Neural progenitor cell (in vitro differentiated cells): Measurements from ENCODE around the gene SAMD8.

Experiments
- EZH2 ChIP-seq: fragments of 200-600 bp; sonication (generic); IDR thresholded peaks from 2 replicates; pipeline ENCODE4 v1.6.1; 2017; ENCODE audit warnings: antibody characterized with exemption, mild to moderate bottlenecking, moderate library complexity
- EZH2phosphoT487 ChIP-seq: fragments of 200-600 bp; sonication (generic); IDR thresholded peaks from 2 replicates; pipeline ENCODE4 v1.6.1; 2017; ENCODE audit warnings: antibody characterized with exemption
- TF ChIP-seq, protein P1 (sequence below): fragments of 200-600 bp; sonication (generic); IDR thresholded peaks from 2 replicates; pipeline ENCODE4 v1.5.1; 2017; ENCODE audit warnings: antibody characterized with exemption, mild to moderate bottlenecking

GRCh38 chr10:75099952-75100763, 11.3 kb upstream of the SAMD8 start:
- TF ChIP-seq, protein P1, sequence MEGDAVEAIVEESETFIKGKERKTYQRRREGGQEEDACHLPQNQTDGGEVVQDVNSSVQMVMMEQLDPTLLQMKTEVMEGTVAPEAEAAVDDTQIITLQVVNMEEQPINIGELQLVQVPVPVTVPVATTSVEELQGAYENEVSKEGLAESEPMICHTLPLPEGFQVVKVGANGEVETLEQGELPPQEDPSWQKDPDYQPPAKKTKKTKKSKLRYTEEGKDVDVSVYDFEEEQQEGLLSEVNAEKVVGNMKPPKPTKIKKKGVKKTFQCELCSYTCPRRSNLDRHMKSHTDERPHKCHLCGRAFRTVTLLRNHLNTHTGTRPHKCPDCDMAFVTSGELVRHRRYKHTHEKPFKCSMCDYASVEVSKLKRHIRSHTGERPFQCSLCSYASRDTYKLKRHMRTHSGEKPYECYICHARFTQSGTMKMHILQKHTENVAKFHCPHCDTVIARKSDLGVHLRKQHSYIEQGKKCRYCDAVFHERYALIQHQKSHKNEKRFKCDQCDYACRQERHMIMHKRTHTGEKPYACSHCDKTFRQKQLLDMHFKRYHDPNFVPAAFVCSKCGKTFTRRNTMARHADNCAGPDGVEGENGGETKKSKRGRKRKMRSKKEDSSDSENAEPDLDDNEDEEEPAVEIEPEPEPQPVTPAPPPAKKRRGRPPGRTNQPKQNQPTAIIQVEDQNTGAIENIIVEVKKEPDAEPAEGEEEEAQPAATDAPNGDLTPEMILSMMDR: peak; percentile 99
- TF ChIP-seq EZH2: no peak
- TF ChIP-seq EZH2phosphoT487: no peak
